Measurements from ENCODE around the gene ST6GALNAC5.

DNA sequence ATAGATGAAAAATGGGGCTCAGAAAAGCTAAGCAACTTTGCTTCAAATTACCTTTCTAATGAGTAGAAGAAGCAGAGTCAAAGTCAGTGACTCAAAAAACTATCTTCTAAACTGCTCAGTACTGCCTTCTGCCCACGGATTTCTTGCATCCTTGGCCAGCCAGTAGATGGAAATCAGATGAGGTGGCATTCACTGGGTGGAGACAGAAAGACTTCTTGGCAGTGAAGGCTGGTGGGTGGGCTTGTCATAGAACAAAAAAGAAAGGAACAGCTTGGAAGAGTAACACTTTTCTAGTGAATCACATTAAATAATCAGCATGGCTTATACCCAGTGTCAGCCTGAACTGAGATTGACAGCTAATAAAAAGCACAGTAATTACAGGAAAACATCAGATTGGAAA lies 170.7 kb downstream of the ST6GALNAC5 start:
- no peak for TF ChIP-seq NFIC (IDR thresholded peaks at IDR 0.05)
- no peak for TF ChIP-seq FOXM1 (IDR thresholded peaks at IDR 0.05; ENCODE audit: borderline replicate concordance, low read depth)
- TF ChIP-seq, protein P1, sequence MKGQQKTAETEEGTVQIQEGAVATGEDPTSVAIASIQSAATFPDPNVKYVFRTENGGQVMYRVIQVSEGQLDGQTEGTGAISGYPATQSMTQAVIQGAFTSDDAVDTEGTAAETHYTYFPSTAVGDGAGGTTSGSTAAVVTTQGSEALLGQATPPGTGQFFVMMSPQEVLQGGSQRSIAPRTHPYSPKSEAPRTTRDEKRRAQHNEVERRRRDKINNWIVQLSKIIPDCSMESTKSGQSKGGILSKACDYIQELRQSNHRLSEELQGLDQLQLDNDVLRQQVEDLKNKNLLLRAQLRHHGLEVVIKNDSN (IDR thresholded peaks at IDR 0.05) = no peak
- TF ChIP-seq TEAD4 (IDR thresholded peaks at IDR 0.05) = no peak
- TF ChIP-seq, protein P2, sequence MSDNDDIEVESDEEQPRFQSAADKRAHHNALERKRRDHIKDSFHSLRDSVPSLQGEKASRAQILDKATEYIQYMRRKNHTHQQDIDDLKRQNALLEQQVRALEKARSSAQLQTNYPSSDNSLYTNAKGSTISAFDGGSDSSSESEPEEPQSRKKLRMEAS (IDR thresholded peaks at IDR 0.05) = no peak
- no peak for TF ChIP-seq RAD21 (IDR thresholded peaks at IDR 0.05; ENCODE audit: low read depth)
- no peak for TF ChIP-seq CEBPB (IDR thresholded peaks at IDR 0.05)
- TF ChIP-seq TCF12 (IDR thresholded peaks at IDR 0.05; ENCODE audit: low read depth) = no peak
- no peak for TF ChIP-seq TAF1 (IDR thresholded peaks at IDR 0.05; ENCODE audit: low read depth)
- no peak for TF ChIP-seq CREB1 (IDR thresholded peaks at IDR 0.05; ENCODE audit: low read depth)
- TF ChIP-seq YY1 (IDR thresholded peaks at IDR 0.05; ENCODE audit: low read depth) = no peak

Data from Ishikawa (cell line).